WTC11 (cell line): ENCODE measurements around the gene PPEF2. TPM values are rescaled to one million over a fixed set of nuclear protein-coding genes. Genes with fewer than 3 reads are reported as not detected.

Experiments
- ATAC-seq: fragments of 200-7000 bp; cut with Tn5 transposase; 2 replicates; pipeline ENCODE4 v1.10.0; 2021; ENCODE audit warnings: mild to moderate bottlenecking, moderate library complexity
- CTCF ChIA-PET: fragments of 300-600 bp; sonication (Branson Sonifier 250); formaldehyde crosslinking; loops from one replicate; lab custom pipeline; 2021; ENCODE audit warnings: antibody characterized with exemption; lab: Charles Lee
- POLR2A ChIA-PET: fragments of 350-600 bp; sonication (Branson Sonifier 250); formaldehyde crosslinking; loops from one replicate; lab custom pipeline; 2021; ENCODE audit warnings: antibody characterized with exemption; lab: Charles Lee
- DNase-seq: peaks from one replicate; pipeline ENCODE4 v3.0.0; 2021; ENCODE audit warnings: low spot score
- H3K27ac Mint-ChIP-seq: 2 replicates; pipeline ENCODE4 v1.8.0; 2021; ENCODE audit warnings: mixed read lengths
- H3K27me3 Mint-ChIP-seq: 2 replicates; pipeline ENCODE4 v1.8.0; 2021; ENCODE audit warnings: low read depth, mild to moderate bottlenecking, moderate library complexity, mixed read lengths
- H3K36me3 Mint-ChIP-seq: 2 replicates; pipeline ENCODE4 v1.8.0; 2021; ENCODE audit warnings: mixed read lengths
- H3K4me1 Mint-ChIP-seq: 2 replicates; pipeline ENCODE4 v1.8.0; 2022; ENCODE audit warnings: mixed read lengths
- H3K4me3 Mint-ChIP-seq: 2 replicates; pipeline ENCODE4 v1.8.0; 2021; ENCODE audit warnings: mild to moderate bottlenecking, moderate library complexity, mixed read lengths
- H3K9me3 Mint-ChIP-seq: 2 replicates; pipeline ENCODE4 v1.8.0; 2021; ENCODE audit warnings: mixed read lengths
- FOXP1 ChIP-seq: sonication (generic); formaldehyde crosslinking; IDR thresholded peaks from 2 replicates; pipeline ENCODE4 v1.8.0; 2022; ENCODE audit warnings: missing genetic modification reagents, mild to moderate bottlenecking, moderate library complexity, borderline replicate concordance
- HMGA2 ChIP-seq: fragments of 250-450 bp; sonication (Bioruptor Pico); IDR thresholded peaks from 2 replicates; pipeline ENCODE4 v1.4.0; 2021; ENCODE audit warnings: mild to moderate bottlenecking, moderate library complexity
- HMGXB4 ChIP-seq: sonication (generic); formaldehyde crosslinking; IDR thresholded peaks from 2 replicates; pipeline ENCODE4 v1.8.1; 2023; ENCODE audit warnings: mild to moderate bottlenecking, moderate library complexity, missing genetic modification reagents
- IRF2 ChIP-seq: sonication (generic); formaldehyde crosslinking; IDR thresholded peaks from 2 replicates; pipeline ENCODE4 v1.8.0; 2022; ENCODE audit warnings: low read depth, missing genetic modification reagents, borderline replicate concordance
- JAZF1 ChIP-seq: fragments of 250-450 bp; sonication (Bioruptor Pico); IDR thresholded peaks from 2 replicates; pipeline ENCODE4 v1.9.0; 2021; ENCODE audit warnings: moderate library complexity, mild to moderate bottlenecking, inconsistent platforms
- MXD4 ChIP-seq: fragments of 250-450 bp; sonication (Bioruptor Pico); IDR thresholded peaks from 2 replicates; pipeline ENCODE4 v1.8.0; 2021; ENCODE audit warnings: mild to moderate bottlenecking, moderate library complexity, borderline replicate concordance
- RELA ChIP-seq: sonication (generic); formaldehyde crosslinking; IDR thresholded peaks from 2 replicates; pipeline ENCODE4 v1.8.1; 2022; ENCODE audit warnings: missing genetic modification reagents, mild to moderate bottlenecking, borderline replicate concordance
- STAT6 ChIP-seq: sonication (generic); formaldehyde crosslinking; conservative IDR thresholded peaks from 2 replicates; pipeline ENCODE4 v1.8.1; 2023; ENCODE audit warnings: mild to moderate bottlenecking, low read depth, missing genetic modification reagents, moderate library complexity
- TCF7 ChIP-seq: sonication (generic); formaldehyde crosslinking; IDR thresholded peaks from 2 replicates; pipeline ENCODE4 v1.8.0; 2022; ENCODE audit warnings: mild to moderate bottlenecking, low read depth, missing genetic modification reagents, moderate library complexity
- TEAD1 ChIP-seq: sonication (generic); formaldehyde crosslinking; IDR thresholded peaks from 2 replicates; pipeline ENCODE4 v1.8.0; 2022; ENCODE audit warnings: mild to moderate bottlenecking, missing genetic modification reagents
- USF2 ChIP-seq: sonication (generic); formaldehyde crosslinking; IDR thresholded peaks from 2 replicates; pipeline ENCODE4 v1.8.1; 2023; ENCODE audit warnings: mild to moderate bottlenecking, missing genetic modification reagents, moderate library complexity
- ZBTB21 ChIP-seq: sonication (generic); formaldehyde crosslinking; IDR thresholded peaks from 2 replicates; pipeline ENCODE4 v1.8.1; 2023; ENCODE audit warnings: mild to moderate bottlenecking, missing genetic modification reagents, borderline replicate concordance
- ZNF219 ChIP-seq: sonication (generic); formaldehyde crosslinking; IDR thresholded peaks from 2 replicates; pipeline ENCODE4 v1.8.0; 2023; ENCODE audit warnings: missing genetic modification reagents, mild to moderate bottlenecking, borderline replicate concordance
- ZNF281 ChIP-seq: sonication (generic); formaldehyde crosslinking; IDR thresholded peaks from 2 replicates; pipeline ENCODE4 v1.8.0; 2023; ENCODE audit warnings: mild to moderate bottlenecking, missing genetic modification reagents
- ZNF317 ChIP-seq: sonication (generic); formaldehyde crosslinking; IDR thresholded peaks from 2 replicates; pipeline ENCODE4 v1.8.1; 2023; ENCODE audit warnings: low read depth, mild to moderate bottlenecking, moderate library complexity, missing genetic modification reagents, borderline replicate concordance
- ZNF396 ChIP-seq: fragments of 250-450 bp; sonication (Bioruptor Pico); IDR thresholded peaks from 2 replicates; pipeline ENCODE4 v1.8.0; 2021; ENCODE audit warnings: mild to moderate bottlenecking, moderate library complexity, borderline replicate concordance
- ZNF423 ChIP-seq: fragments of 250-450 bp; sonication (Bioruptor Pico); IDR thresholded peaks from 2 replicates; pipeline ENCODE4 v2.1.2; 2022; ENCODE audit warnings: mild to moderate bottlenecking, moderate library complexity
- ZSCAN18 ChIP-seq: fragments of 250-450 bp; sonication (Bioruptor Pico); IDR thresholded peaks from 2 replicates; pipeline ENCODE4 v2.1.2; 2022; ENCODE audit warnings: mild to moderate bottlenecking, moderate library complexity
- total RNA-seq: library from RNA; stranded (reverse); gene quantifications from 3 replicates; pipeline ENCODE4 v1.2.3, GENCODE V29; 2021

PPEF2 gene
- total RNA-seq, 1 experiment from 2014 or later = not detected

GRCh38 chr4:75834772-75835154 is 67.5 kb downstream of the PPEF2 start (continued):
- no peak for TF ChIP-seq ZNF423 (CRISPR knock-in tag)

GRCh38 chr4:75834095-75834771 is 68.0 kb downstream of the PPEF2 start:
- DNase-seq (no peak), ATAC-seq (no peak)
- ChIA-PET CTCF (interaction anchor here (1.7 kb wide), 1 partner anchor 14 kb away, joined by 9 read pairs; no protein-coding TSS in a partner anchor), POLR2A (no interaction called here)
- no peak overlapping the region for H3K27ac Mint-ChIP-seq
- peaks cover 30% of the 10 kb centered on the region for H3K4me1 Mint-ChIP-seq
- H3K27me3 Mint-ChIP-seq = no peaks in the 10 kb centered on the region
- no peak overlapping the region for H3K4me3 Mint-ChIP-seq
- H3K9me3 Mint-ChIP-seq = peaks cover 19% of the 10 kb centered on the region
- H3K36me3 Mint-ChIP-seq = peaks cover 25% of the 10 kb centered on the region
- TF ChIP-seq MXD4 (CRISPR knock-in tag) (peak; percentile 37; the same call in 1 of the 2 replicates), ZNF219 (CRISPR knock-in tag) (no peak), ZSCAN18 (CRISPR knock-in tag) (peak; percentile 80; the same call in 1 of the 2 replicates), ZNF396 (CRISPR knock-in tag) (0 out of 2 replicates have a peak, but pooled peaks have one; percentile 56), ZNF317 (CRISPR knock-in tag) (no peak)

- peaks cover 17% of the 10 kb centered on the region for H3K36me3 Mint-ChIP-seq
- TF ChIP-seq JAZF1 (CRISPR knock-in tag) = no peak
- no peak for TF ChIP-seq HMGA2 (CRISPR knock-in tag)
- TF ChIP-seq IRF2 (CRISPR knock-in tag) = no peak
- no peak for TF ChIP-seq FOXP1 (CRISPR knock-in tag)
- no peak for TF ChIP-seq TCF7 (CRISPR knock-in tag)
- TF ChIP-seq USF2 (CRISPR knock-in tag) = peak; percentile 68
- no peak for TF ChIP-seq TEAD1 (CRISPR knock-in tag)
- no peaks in the 10 kb centered on the region for H3K27me3 Mint-ChIP-seq
- no peak overlapping the region; the same call in 1 of the 2 replicates for H3K4me3 Mint-ChIP-seq
- ChIA-PET POLR2A (interaction anchor here (0.8 kb wide), 1 partner anchor 16 kb away, joined by 3 read pairs; no protein-coding TSS in a partner anchor), CTCF (interaction anchor here (1.3 to 2.8 kb wide), 2 partner anchors 16 to 84 kb away, joined by 4 to 18 read pairs; no protein-coding TSS in a partner anchor)
- peaks cover 14% of the 10 kb centered on the region for H3K9me3 Mint-ChIP-seq
- H3K27ac Mint-ChIP-seq = peak overlapping the region; percentile 93
- DNase-seq = no peak
- ATAC-seq = peak; percentile 97
- H3K4me1 Mint-ChIP-seq = peaks cover 29% of the 10 kb centered on the region
Observed at GRCh38 chr4:75831856-75832405, 70.3 kb downstream of the PPEF2 start.

- CTCF ChIA-PET = interaction anchor here (1.3 to 2.8 kb wide), 2 partner anchors 17 to 85 kb away, joined by 4 to 18 read pairs; no protein-coding TSS in a partner anchor
- no peak overlapping the region for H3K27ac Mint-ChIP-seq
- peaks cover 29% of the 10 kb centered on the region for H3K4me1 Mint-ChIP-seq
- ATAC-seq (no peak), DNase-seq (no peak)
- H3K4me3 Mint-ChIP-seq = no peak overlapping the region
- peaks cover 12% of the 10 kb centered on the region for H3K9me3 Mint-ChIP-seq
- H3K27me3 Mint-ChIP-seq = no peaks in the 10 kb centered on the region
- peaks cover 11% of the 10 kb centered on the region for H3K36me3 Mint-ChIP-seq
- POLR2A ChIA-PET = interaction anchor here (0.8 to 1.1 kb wide), 2 partner anchors 17 to 157 kb away, joined by 3 read pairs; no protein-coding TSS in a partner anchor
- TF ChIP-seq TEAD1 (CRISPR knock-in tag) (no peak), HMGXB4 (no peak), RELA (CRISPR knock-in tag) (no peak), ZNF219 (CRISPR knock-in tag) (no peak), ZNF281 (no peak), ZBTB21 (CRISPR knock-in tag) (no peak), STAT6 (no peak)
Observed at GRCh38 chr4:75830906-75831305, 71.3 kb downstream of the PPEF2 start.
